HepG2 (cell line): ENCODE data around the gene GNAT3. TPM values are rescaled to one million over a fixed set of nuclear protein-coding genes. Genes with fewer than 3 reads are reported as not detected.

Source experiments
- ATAC-seq: fragments of 200-7000 bp; cut with Tn5 transposase; 3 replicates; pipeline ENCODE4 v1.9.1; 2020; ENCODE audit warnings: mild to moderate bottlenecking, moderate library complexity
- BruUV-seq: library from RNA; stranded (reverse); fragments of 400-500 nt; replicated peaks from 2 replicates; lab custom pipeline; 2021; lab: Mats Ljungman, UMichigan
- CTCF ChIA-PET: fragments of 300-600 bp; formaldehyde crosslinking; extraction: SDS; loops from one replicate; lab custom pipeline; 2021; ENCODE audit warnings: low total read pairs, inconsistent platforms, low intra/inter-chr PET ratio; lab: Yijun Ruan, JAX
- POLR2A ChIA-PET: fragments of 350-600 bp; sonication (Branson Sonifier 250); formaldehyde crosslinking; loops from one replicate; lab custom pipeline; 2020; ENCODE audit warnings: antibody characterized with exemption, inconsistent platforms; lab: Yijun Ruan, JAX
- DNase-seq: peaks from one replicate; pipeline ENCODE4 v3.0.0-alpha.2; 2015; ENCODE audit warnings: low spot score
- FAIRE-seq: peaks from 3 replicates; lab custom pipeline; 2011; peaks lifted over from hg19 to GRCh38; lab: Jason Lieb, UNC
- H2AFZ ChIP-seq: one replicate; pipeline ENCODE4 v1.6.1; 2011; ENCODE audit warnings: low read length, inconsistent platforms
- H3K27ac ChIP-seq: fragments of 300-600 bp; 3 replicates; pipeline ENCODE4 v1.8.0; 2011; ENCODE audit warnings: mixed run types, mild to moderate bottlenecking, mixed read lengths, low read length, inconsistent platforms; ENCODE audit not compliant: insufficient read depth; ENCODE audit errors: extremely low read length
- H3K27me3 ChIP-seq, 2 experiments: fragments of 200-600 bp in 1 of 2; 2 replicates in 1 of 2; 3 replicates in 1 of 2; pipeline versions ENCODE4 v1.6.0 to v1.8.0; 2011; ENCODE audit warnings: low read length in 2 of 2, mild to moderate bottlenecking in 2 of 2, moderate library complexity in 2 of 2, inconsistent platforms in 1 of 2; ENCODE audit not compliant: insufficient read depth in 2 of 2, control insufficient read depth in 1 of 2
- H3K36me3 ChIP-seq, 2 experiments: fragments of 200-600 bp in 1 of 2; replicated peaks in 1 of 2; 2 replicates in 1 of 2; 3 replicates in 1 of 2; pipeline versions ENCODE4 v1.5.1 to v1.8.0; 2011; ENCODE audit warnings: low read length in 2 of 2, inconsistent platforms in 1 of 2; ENCODE audit not compliant: insufficient read depth in 2 of 2, control insufficient read depth in 1 of 2
- H3K4me1 ChIP-seq: 2 replicates; pipeline ENCODE4 v1.5.1; 2012; ENCODE audit warnings: low read length, inconsistent platforms; ENCODE audit not compliant: insufficient read depth
- H3K4me2 ChIP-seq: 2 replicates; pipeline ENCODE4 v1.6.0; 2011; ENCODE audit warnings: low read depth, low read length, inconsistent platforms
- H3K4me3 ChIP-seq, 3 experiments: fragments of 200-600 bp in 1 of 3; sonication (generic), shearing (Covaris generic) in 1 of 3; replicated peaks in 1 of 3; 2 replicates each; pipeline ENCODE4 v1.5.1; 2011 to 2016; ENCODE audit warnings: low read length in 3 of 3, inconsistent platforms in 2 of 3, low read depth in 2 of 3, mild to moderate bottlenecking in 2 of 3, control low read depth in 1 of 3, mixed read lengths in 1 of 3; ENCODE audit not compliant: insufficient read depth in 1 of 3
- H3K79me2 ChIP-seq: one replicate; pipeline ENCODE4 v1.6.1; 2011; ENCODE audit warnings: low read length, inconsistent platforms; ENCODE audit not compliant: insufficient read depth
- H3K9ac ChIP-seq: 2 replicates; pipeline ENCODE4 v1.6.0; 2011; ENCODE audit warnings: mild to moderate bottlenecking, low read depth, low read length, inconsistent platforms; ENCODE audit not compliant: insufficient read depth
- H3K9me3 ChIP-seq: 2 replicates; pipeline ENCODE4 v1.5.1; 2012; ENCODE audit warnings: mild to moderate bottlenecking, low read length
- H4K20me1 ChIP-seq: 2 replicates; pipeline ENCODE4 v1.6.0; 2011; ENCODE audit warnings: inconsistent platforms, mild to moderate bottlenecking, low read length, moderate library complexity; ENCODE audit not compliant: insufficient read depth
- BRD4 ChIP-seq: sonication (generic); formaldehyde crosslinking; IDR thresholded peaks from 2 replicates; pipeline ENCODE4 v1.4.0; 2020; ENCODE audit warnings: missing genetic modification reagents
- FOXJ3 ChIP-seq: sonication (generic); formaldehyde crosslinking; IDR thresholded peaks from 2 replicates; pipeline ENCODE4 v1.4.0; 2020; ENCODE audit warnings: missing genetic modification reagents, mild to moderate bottlenecking, borderline replicate concordance
- FOXO1 ChIP-seq: sonication (generic); formaldehyde crosslinking; IDR thresholded peaks from 2 replicates; pipeline ENCODE4 v1.4.0; 2020; ENCODE audit warnings: missing genetic modification reagents
- JUND ChIP-seq: sonication (generic); formaldehyde crosslinking; IDR thresholded peaks from 2 replicates; pipeline ENCODE4 v1.8.0; 2022; ENCODE audit warnings: mild to moderate bottlenecking, missing genetic modification reagents
- PHF5A ChIP-seq: IDR thresholded peaks from one replicate; pipeline ENCODE4 v1.6.1; 2018; ENCODE audit warnings: low read depth, missing genetic modification reagents; ENCODE audit not compliant: unreplicated experiment
- RXRA ChIP-seq: sonication (generic); formaldehyde crosslinking; IDR thresholded peaks from 2 replicates; pipeline ENCODE4 v1.5.1; 2020; ENCODE audit warnings: missing genetic modification reagents
- ZNF3 ChIP-seq: IDR thresholded peaks from 2 replicates; pipeline ENCODE4 v1.7.0; 2017; ENCODE audit warnings: inconsistent platforms
- ZNF331 ChIP-seq: sonication (generic); formaldehyde crosslinking; IDR thresholded peaks from 2 replicates; pipeline ENCODE4 v1.4.0; 2020; ENCODE audit warnings: missing genetic modification reagents
- ZNF543 ChIP-seq: sonication (generic); formaldehyde crosslinking; IDR thresholded peaks from 2 replicates; pipeline ENCODE4 v1.4.0; 2020; ENCODE audit warnings: mild to moderate bottlenecking, missing genetic modification reagents
- WGBS: methylation state at CpG from one replicate; pipeline ENCODE4 v1.1.6; 2017; ENCODE audit warnings: low lambda C conversion rate; 5-methylcytosine and 5-hydroxymethylcytosine counted together
- in situ Hi-C: cut with HindIII; loops from 2 replicates; pipeline ENCODE4 v1.10.0; 2017; ENCODE audit warnings: low pct_unique_long_range_greater_than_20kb; ENCODE audit not compliant: extremely low pct_ligation_motif_present
- intact Hi-C: fragments of 100-400 bp; cut with micrococcal nuclease; formaldehyde crosslinking; loops from one replicate; pipeline ENCODE4 v1.10.0; 2022; ENCODE audit not compliant: unreplicated experiment
- polyA plus RNA-seq, 8 experiments: library from polyadenylated mRNA; depleted of rRNA in 3 of 8; stranded (reverse) in 7 of 8; unstranded in 1 of 8; fragments of >200 nt; fragmentation: Illumina TruSeq in 4 of 8; extraction: Trizol in 4 of 8; gene quantifications; 2 replicates each; pipeline versions ENCODE4 v1.2.1 to v1.2.3, GENCODE V29; 2011 to 2016; ENCODE audit warnings: low read depth in 4 of 8, missing spikeins in 1 of 8, mixed read lengths in 1 of 8; ENCODE audit not compliant: insufficient read depth in 1 of 8
- total RNA-seq, 5 experiments: library from RNA; depleted of rRNA; stranded (reverse); fragments of >200 nt; fragmentation: Illumina TruSeq; extraction: Trizol; gene quantifications; 2 replicates each; pipeline ENCODE4 v1.2.3, GENCODE V29; 2016; ENCODE audit warnings: low read depth in 1 of 5
- TF ChIP-seq, protein P1 (sequence below): sonication (generic); formaldehyde crosslinking; IDR thresholded peaks from 2 replicates; pipeline ENCODE4 v1.9.0; 2021; ENCODE audit warnings: missing genetic modification reagents, borderline replicate concordance
- TF ChIP-seq, protein P2 (sequence below): sonication (generic); formaldehyde crosslinking; IDR thresholded peaks from 2 replicates; pipeline ENCODE4 v1.4.0; 2020; ENCODE audit warnings: mild to moderate bottlenecking, low read depth, missing genetic modification reagents
- TF ChIP-seq, protein P3 (sequence below): conservative IDR thresholded peaks from 2 replicates; pipeline ENCODE4 v1.6.1; 2018; ENCODE audit warnings: missing genetic modification reagents
- TF ChIP-seq, protein P4 (sequence below): sonication (generic); formaldehyde crosslinking; IDR thresholded peaks from 2 replicates; pipeline ENCODE4 v1.5.0; 2020; ENCODE audit warnings: mild to moderate bottlenecking, missing genetic modification reagents

GNAT3 gene
- total and polyA plus RNA-seq, 2 of the 13 experiments (the other 11 are each of a cell fraction or from before 2014, with no cell fraction given) = not detected

DNA sequence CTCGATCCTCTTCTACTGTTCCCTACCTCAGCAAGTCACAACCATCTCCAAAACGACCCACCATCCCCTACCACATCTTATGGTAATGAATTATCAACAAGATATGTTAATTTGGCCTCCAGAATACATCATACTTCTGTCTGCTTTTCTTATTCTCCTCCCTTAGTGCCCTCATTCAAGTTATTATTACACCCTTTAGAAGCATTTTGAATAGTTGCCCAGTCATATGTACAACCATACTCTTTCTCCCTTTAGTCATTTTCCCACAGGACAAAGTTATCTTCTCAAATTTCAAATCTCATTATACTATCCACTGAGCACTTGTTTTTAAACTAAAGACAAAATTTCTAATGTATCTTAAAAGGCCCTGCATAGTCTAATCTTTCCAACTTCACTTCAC is 71.0 kb downstream of the GNAT3 start (continued):
- TF ChIP-seq, protein P1, sequence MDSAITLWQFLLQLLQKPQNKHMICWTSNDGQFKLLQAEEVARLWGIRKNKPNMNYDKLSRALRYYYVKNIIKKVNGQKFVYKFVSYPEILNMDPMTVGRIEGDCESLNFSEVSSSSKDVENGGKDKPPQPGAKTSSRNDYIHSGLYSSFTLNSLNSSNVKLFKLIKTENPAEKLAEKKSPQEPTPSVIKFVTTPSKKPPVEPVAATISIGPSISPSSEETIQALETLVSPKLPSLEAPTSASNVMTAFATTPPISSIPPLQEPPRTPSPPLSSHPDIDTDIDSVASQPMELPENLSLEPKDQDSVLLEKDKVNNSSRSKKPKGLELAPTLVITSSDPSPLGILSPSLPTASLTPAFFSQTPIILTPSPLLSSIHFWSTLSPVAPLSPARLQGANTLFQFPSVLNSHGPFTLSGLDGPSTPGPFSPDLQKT = no peak
- TF ChIP-seq BRD4 (CRISPR knock-in tag) (no peak), RXRA (CRISPR knock-in tag) (no peak), FOXO1 (CRISPR knock-in tag) (no peak)
- TF ChIP-seq, protein P2, sequence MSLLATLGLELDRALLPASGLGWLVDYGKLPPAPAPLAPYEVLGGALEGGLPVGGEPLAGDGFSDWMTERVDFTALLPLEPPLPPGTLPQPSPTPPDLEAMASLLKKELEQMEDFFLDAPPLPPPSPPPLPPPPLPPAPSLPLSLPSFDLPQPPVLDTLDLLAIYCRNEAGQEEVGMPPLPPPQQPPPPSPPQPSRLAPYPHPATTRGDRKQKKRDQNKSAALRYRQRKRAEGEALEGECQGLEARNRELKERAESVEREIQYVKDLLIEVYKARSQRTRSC (CRISPR knock-in tag) = no peak

DNA sequence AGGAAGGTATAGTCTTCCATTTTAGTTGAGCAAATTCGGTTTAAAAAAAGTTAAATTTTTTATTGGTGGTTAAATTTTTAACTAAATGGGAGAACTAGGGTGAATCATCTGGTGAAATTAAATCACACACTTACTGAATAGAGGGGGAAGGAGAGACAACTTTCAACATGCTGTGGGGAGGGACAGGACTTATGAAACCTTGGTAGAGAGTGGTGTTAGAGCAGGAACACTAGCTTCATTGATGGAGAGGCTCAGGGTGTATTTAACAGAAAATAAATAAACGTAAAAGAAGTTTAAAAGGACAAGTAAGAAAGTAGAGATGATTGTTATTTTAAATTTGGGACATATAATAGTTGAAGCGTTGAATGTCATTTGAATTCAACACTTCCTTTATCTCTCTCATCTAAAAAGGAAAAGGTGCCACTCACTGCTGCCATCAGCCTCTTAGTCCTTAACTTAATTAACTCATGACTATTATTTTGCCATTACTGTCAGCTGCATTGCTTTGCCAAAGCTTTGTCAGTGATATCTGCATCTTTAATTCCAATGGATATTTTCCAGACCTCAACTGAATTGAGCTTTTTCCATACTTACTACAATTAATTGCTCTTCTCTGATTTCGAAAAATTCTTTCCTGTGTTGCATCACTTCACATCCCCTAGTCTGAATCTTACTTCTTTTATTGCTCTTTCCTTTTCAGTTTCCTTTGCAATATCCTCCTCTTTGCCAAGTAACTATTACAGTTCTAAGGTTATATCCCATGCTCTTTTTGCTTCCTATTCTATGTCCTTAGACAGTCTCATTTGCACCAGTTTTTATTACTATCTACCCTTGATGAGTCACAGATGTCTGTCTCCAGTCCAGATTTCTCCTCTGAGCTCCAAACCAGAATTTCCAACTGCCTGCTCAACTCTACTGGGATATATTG is 71.7 kb downstream of the GNAT3 start:
- POLR2A ChIA-PET = no interaction called here

More for the DNA sequence above, 71.7 kb downstream of the GNAT3 start:
- Histone ChIP-seq H3K27me3 (no peaks in the 10 kb centered on the region), H3K4me1 (no peaks in the 10 kb centered on the region), H2AFZ (no peak overlapping the region), H3K27ac (no peak overlapping the region), H4K20me1 (no peaks in the 10 kb centered on the region), H3K9me3 (no peaks in the 10 kb centered on the region), H3K36me3 (no peaks in the 10 kb centered on the region), H3K9ac (no peak overlapping the region), H3K4me2 (no peak overlapping the region), H3K4me3 (no peak overlapping the region), H3K79me2 (no peaks in the 10 kb centered on the region)
- 24% methylated on average over 4 of the region's 4 CpGs for WGBS
- no peak for DNase-seq
- CTCF ChIA-PET = no interaction called here
- BruUV-seq = no TSS peak
- intact Hi-C loops (no loop called here), in situ Hi-C loops (loop anchor here (25.0 kb wide), 1 partner anchor 1022 kb away; no protein-coding TSS in a partner anchor)
- no peak for TF ChIP-seq JUND
- TF ChIP-seq, protein P3, sequence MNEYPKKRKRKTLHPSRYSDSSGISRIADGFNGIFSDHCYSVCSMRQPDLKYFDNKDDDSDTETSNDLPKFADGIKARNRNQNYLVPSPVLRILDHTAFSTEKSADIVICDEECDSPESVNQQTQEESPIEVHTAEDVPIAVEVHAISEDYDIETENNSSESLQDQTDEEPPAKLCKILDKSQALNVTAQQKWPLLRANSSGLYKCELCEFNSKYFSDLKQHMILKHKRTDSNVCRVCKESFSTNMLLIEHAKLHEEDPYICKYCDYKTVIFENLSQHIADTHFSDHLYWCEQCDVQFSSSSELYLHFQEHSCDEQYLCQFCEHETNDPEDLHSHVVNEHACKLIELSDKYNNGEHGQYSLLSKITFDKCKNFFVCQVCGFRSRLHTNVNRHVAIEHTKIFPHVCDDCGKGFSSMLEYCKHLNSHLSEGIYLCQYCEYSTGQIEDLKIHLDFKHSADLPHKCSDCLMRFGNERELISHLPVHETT (CRISPR knock-in tag) = no peak
- TF ChIP-seq PHF5A = no peak
- TF ChIP-seq, protein P4, sequence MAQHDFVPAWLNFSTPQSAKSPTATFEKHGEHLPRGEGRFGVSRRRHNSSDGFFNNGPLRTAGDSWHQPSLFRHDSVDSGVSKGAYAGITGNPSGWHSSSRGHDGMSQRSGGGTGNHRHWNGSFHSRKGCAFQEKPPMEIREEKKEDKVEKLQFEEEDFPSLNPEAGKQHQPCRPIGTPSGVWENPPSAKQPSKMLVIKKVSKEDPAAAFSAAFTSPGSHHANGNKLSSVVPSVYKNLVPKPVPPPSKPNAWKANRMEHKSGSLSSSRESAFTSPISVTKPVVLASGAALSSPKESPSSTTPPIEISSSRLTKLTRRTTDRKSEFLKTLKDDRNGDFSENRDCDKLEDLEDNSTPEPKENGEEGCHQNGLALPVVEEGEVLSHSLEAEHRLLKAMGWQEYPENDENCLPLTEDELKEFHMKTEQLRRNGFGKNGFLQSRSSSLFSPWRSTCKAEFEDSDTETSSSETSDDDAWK (CRISPR knock-in tag) = no peak
- TF ChIP-seq ZNF543 (CRISPR knock-in tag) = no peak
- no peak for TF ChIP-seq ZNF331 (CRISPR knock-in tag)
- TF ChIP-seq ZNF3 (CRISPR knock-in tag) = no peak
- no peak for TF ChIP-seq FOXJ3 (CRISPR knock-in tag)
- no peak for FAIRE-seq
- ATAC-seq = no peak
